BE2C (cell line): Measurements from ENCODE around the gene EPB41L4A.
"Not testable (repeated sequence)": the region's sequence is repeated elsewhere in the genome, so short reads cannot be mapped to it uniquely, and the experiment has no call there.

ENCODE experiments used
- DNase-seq: peaks from one replicate; pipeline ENCODE4 v3.0.0-alpha.2; 2020
- H3K27me3 ChIP-seq: fragments of 250-450 bp; sonication (Bioruptor Pico); 2 replicates; pipeline ENCODE4 v1.5.1; 2020; ENCODE audit warnings: mild to moderate bottlenecking
- H3K36me3 ChIP-seq: fragments of 250-450 bp; sonication (Bioruptor Pico); 2 replicates; pipeline ENCODE4 v1.5.1; 2020; ENCODE audit warnings: mild to moderate bottlenecking
- H3K4me1 ChIP-seq: fragments of 250-450 bp; sonication (Bioruptor Pico); 2 replicates; pipeline ENCODE4 v1.5.1; 2020
- H3K4me3 ChIP-seq: 2 replicates; pipeline ENCODE4 v1.5.1; 2011; ENCODE audit warnings: low read depth, low read length
- H3K9me3 ChIP-seq: fragments of 250-450 bp; sonication (Bioruptor Pico); 2 replicates; pipeline ENCODE4 v1.5.1; 2020
- CTCF ChIP-seq: IDR thresholded peaks from 2 replicates; pipeline ENCODE4 v1.5.1; 2012; ENCODE audit warnings: mild to moderate bottlenecking, low read depth, low read length

EPB41L4A gene

GRCh38 chr5:112436144-112436543 lies 17.1 kb upstream of the EPB41L4A start:
- no peaks in the 10 kb centered on the region for H3K9me3 ChIP-seq
- DNase-seq: no peak
- no peak for TF ChIP-seq CTCF
- H3K27me3 ChIP-seq: no peaks in the 10 kb centered on the region; the same call in 1 of the 2 replicates
- H3K36me3 ChIP-seq: no peaks in the 10 kb centered on the region
- no peak overlapping the region for H3K4me3 ChIP-seq
- H3K4me1 ChIP-seq: no peaks in the 10 kb centered on the region

- Histone ChIP-seq H3K9me3 (no peaks in the 10 kb centered on the region), H3K27me3 (no peaks in the 10 kb centered on the region; the same call in 1 of the 2 replicates), H3K4me3 (no peak overlapping the region), H3K36me3 (no peaks in the 10 kb centered on the region), H3K4me1 (no peaks in the 10 kb centered on the region)
- DNase-seq: no peak
- TF ChIP-seq CTCF: no peak
Observed at GRCh38 chr5:112434641-112435040, 15.6 kb upstream of the EPB41L4A start.

GRCh38 chr5:112426202-112426601 lies 7.1 kb upstream of the EPB41L4A start:
- H3K9me3 ChIP-seq, H3K36me3 ChIP-seq, H3K4me1 ChIP-seq, DNase-seq, H3K4me3 ChIP-seq: not testable (repeated sequence)
- peaks cover 17% of the 10 kb centered on the region for H3K27me3 ChIP-seq

- H3K4me3 ChIP-seq: peak overlapping the region; percentile 46
- H3K4me1 ChIP-seq: no peaks in the 10 kb centered on the region
- TF ChIP-seq CTCF: peak; percentile 87
- peak; percentile 81 for DNase-seq
- no peaks in the 10 kb centered on the region for H3K36me3 ChIP-seq
- H3K9me3 ChIP-seq: no peaks in the 10 kb centered on the region; the same call in 1 of the 2 replicates
- H3K27me3 ChIP-seq: peaks cover 74% of the 10 kb centered on the region
Observed at GRCh38 chr5:112419986-112420864, 1.1 kb upstream of the EPB41L4A start.

GRCh38 chr5:112418659-112419163 lies 366 bp downstream of the EPB41L4A start:
- Histone ChIP-seq H3K9me3 (no peaks in the 10 kb centered on the region; the same call in 1 of the 2 replicates), H3K36me3 (no peaks in the 10 kb centered on the region), H3K4me3 (peak overlapping the region; percentile 46; the same call in 1 of the 2 replicates), H3K4me1 (no peaks in the 10 kb centered on the region), H3K27me3 (peaks cover 89% of the 10 kb centered on the region)
- no peak for DNase-seq
- no peak for TF ChIP-seq CTCF

- no peak for DNase-seq
- Histone ChIP-seq H3K4me1 (no peaks in the 10 kb centered on the region), H3K9me3 (no peaks in the 10 kb centered on the region; the same call in 1 of the 2 replicates), H3K4me3 (no peak overlapping the region), H3K27me3 (peaks cover 93% of the 10 kb centered on the region), H3K36me3 (no peaks in the 10 kb centered on the region)
- TF ChIP-seq CTCF: no peak
Observed at GRCh38 chr5:112417931-112418658, 982 bp downstream of the EPB41L4A start.
